CD4-positive, alpha-beta T cell treated with Interleukin-6 for 4 hours (primary cell): ENCODE results near the gene DRD2.
"Not testable (repeated sequence)": the region's sequence is repeated elsewhere in the genome, so short reads cannot be mapped to it uniquely, and the experiment has no call there.

Experiments used
- DNase-seq: peaks from one replicate; pipeline ENCODE4 v3.0.0-alpha.2; 2020; ENCODE audit warnings: mixed read lengths

The DRD2 gene

GRCh38 chr11:113475160-113475761 lies at the start of gene DRD2:
TSS of gene DRD2 (minus strand) at chr11:113475398. CDS start at chr11:113424651, 50,747 bp downstream.
- no peak for DNase-seq

DNA sequence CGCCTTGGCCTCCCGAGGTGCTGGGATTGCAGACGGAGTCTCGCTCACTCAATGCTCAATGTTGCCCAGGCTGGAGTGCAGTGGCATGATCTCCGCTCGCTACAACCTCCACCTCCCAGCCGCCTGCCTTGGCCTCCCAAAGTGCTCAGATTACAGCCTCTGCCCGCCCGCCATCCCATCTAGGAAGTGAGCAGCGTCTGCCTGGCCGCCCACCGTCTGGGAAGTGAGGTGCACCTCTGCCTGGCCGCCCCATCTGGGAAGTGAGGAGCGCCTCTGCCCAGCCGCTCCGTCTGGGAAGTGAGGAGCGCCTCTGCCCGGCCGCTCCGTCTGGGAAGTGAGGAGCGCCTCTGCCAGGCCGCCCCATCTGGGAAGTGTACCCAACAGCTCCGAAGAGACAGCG lies 48.7 kb upstream of the DRD2 start:
- DNase-seq = not testable (repeated sequence)

- DNase-seq = no peak
Measured at GRCh38 chr11:113521737-113522517, 46.7 kb upstream of the DRD2 start.

DNA sequence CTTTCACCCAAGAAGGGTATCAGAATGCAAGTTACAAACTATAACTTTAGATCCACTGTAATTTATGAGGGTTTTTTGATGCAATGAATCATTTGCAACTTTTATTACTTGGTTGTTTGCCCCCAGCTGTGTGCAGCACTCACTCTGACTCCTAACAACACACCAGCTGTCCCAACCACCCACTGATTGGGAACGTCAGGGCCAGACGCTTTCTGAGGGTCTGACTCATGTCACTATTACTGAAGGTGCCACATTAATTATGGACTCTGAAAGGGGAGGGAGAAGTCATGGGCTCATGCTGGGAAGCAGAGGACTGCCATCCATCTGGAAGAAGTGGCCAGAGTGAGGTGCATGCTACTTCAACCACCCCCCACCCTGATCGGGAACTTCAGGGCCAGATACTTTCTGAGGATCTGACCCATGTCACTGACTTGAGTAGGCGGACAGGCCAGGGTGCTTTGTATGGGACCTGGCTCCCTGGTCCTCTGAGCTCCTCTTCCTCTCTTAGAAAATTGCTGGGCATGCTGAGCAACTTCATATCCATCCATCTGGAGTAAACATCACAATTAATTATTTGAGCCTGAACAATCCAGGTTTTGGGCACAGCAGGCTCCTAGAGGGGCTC lies 44.9 kb upstream of the DRD2 start:
- no peak for DNase-seq

DNA sequence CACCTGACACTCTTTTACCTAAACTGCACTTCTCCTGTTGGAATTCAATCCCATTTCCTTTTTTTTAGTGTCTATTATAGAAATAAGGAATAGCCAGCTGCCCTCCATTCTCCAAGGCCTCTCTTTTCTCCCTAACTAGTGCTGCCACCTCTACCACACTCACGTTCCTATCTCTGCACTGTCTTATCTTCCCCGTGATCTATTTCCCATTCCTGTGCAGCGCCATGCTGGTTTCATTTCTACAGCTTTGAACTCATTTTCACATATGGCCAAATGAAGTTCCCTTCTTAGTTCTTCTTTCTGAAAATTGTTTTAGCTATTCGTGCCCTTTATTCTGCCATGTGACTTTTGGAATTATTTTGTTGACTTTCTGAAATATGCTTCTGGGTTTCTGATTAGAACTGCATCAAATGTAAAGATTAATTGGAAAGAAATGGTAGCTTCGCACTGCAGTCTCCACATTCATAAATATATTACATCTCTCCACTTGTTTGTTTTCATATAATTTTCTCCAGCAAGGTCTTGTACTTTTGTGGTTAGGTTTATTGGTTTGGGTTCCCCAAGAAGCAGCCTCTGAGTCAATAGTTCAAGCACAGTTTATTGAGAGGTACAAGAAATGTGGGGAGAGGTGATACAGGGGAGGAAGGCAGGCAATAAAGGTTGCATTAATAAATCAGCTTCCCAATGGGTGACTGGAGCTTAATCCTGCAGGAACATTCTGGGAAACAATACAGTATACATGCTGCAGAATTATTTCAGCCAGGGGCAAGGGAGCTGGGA lies 43.7 kb upstream of the DRD2 start:
- DNase-seq = no peak

DNA sequence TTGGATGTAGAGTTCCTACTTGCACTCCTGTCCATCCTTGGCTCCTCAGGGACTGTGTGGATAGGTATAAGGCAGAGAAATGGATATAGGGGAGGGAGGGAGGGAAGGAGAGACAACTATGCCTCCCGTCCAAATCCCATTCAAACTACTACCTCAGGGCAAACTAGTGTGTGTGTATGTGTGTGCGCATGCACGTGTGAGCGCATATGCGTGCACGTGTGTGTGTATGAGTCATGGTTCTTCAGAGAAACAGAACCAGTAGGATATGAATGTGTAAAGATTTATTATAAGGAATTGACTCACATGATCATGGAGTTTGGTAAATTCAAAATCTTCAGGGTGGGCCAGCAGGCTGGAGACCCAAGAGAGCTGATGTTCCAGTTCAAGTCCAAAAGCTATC lies 42.2 kb upstream of the DRD2 start:
- DNase-seq = no peak

GRCh38 chr11:113514856-113515255 lies 39.7 kb upstream of the DRD2 start:
- no peak for DNase-seq

GRCh38 chr11:113507341-113507740 lies 32.1 kb upstream of the DRD2 start:
- DNase-seq = no peak

DNA sequence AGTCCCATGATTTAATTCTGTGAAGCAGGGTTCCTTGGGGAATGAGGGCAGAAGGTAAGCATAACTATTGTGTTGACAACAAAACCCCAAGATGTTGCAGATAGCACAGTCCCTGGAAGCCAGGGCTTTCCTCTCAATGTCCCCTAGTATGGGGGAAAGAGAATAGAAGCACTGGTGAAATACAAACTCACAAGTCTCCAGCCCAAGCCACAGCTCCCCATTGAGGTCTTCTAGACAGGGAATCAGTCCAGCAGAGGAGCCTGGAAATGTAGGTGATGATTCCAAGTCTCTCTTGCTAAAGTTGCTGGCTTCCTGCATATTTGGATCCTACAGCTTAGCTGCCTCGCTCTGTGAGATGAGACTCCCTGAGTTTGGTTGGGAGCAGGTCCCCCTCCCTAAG lies 31.7 kb upstream of the DRD2 start:
- DNase-seq = no peak

GRCh38 chr11:113506461-113506860 lies 31.3 kb upstream of the DRD2 start:
- no peak for DNase-seq

GRCh38 chr11:113505541-113506375 lies 30.6 kb upstream of the DRD2 start:
- DNase-seq = no peak

DNA sequence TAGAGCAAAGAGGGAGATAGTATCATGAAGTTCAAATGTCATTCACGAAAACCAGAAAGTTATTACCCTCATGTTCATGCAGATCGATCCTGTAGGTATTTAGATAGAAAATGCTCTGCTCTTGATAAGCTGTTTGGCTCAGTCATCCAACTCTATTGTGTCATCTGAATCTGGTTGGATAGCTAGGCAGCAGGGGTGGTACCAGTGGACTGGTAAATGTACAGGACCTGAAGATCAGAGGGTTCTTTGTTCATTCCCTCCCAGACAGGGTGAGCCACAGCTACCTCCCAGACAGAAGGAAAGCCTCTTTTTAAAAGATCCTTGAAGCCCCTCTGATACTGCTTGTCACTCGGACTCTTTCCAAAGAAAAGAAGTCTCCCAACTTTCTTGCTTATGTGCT lies 29.8 kb upstream of the DRD2 start:
- no peak for DNase-seq

DNA sequence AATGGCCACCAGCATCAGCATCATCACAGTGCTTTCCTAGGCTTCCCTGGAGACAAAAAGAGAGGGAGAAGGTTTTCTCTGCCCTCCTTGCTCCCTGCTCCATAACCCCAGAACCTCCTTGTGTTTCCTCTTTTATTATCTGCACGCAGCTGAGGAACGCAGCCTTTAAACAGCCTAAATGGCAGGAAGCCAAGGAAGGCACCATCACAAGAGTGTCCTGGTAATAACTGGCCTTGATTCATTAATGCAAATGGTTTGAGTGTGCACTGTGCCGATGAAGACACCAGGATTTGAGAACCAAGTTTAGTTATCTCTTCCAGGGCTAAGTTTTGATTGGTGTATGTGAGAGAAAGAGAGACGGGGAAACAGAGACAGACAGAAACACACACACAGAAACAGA lies 29.4 kb upstream of the DRD2 start:
- no peak for DNase-seq

GRCh38 chr11:113504071-113504470 lies 28.9 kb upstream of the DRD2 start:
- DNase-seq = no peak

- no peak for DNase-seq
Measured at GRCh38 chr11:113497066-113497910, 22.1 kb upstream of the DRD2 start.

- DNase-seq = no peak
Measured at GRCh38 chr11:113496026-113496651, 20.9 kb upstream of the DRD2 start.

DNA sequence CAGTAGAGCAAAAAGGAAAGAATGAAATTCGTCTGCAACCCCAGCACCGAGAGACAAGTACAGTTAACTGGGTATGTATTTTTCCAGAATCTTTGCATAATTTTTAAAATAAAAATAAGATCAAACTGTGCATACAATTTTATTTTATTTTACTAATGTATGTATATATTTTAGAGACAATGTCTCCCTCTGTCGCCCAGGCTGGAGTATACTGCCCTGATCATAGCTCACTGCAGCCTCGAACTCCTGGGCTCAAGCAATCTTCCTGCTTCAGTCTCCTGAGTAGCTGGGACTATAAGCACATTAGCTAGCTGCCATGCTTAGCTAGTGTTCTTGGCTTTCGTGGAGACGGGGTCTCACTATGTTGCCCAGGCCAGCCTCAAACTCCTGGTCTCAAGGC lies 18.8 kb upstream of the DRD2 start:
- no peak for DNase-seq

GRCh38 chr11:113493206-113493605 lies 18.0 kb upstream of the DRD2 start:
- no peak for DNase-seq

DNA sequence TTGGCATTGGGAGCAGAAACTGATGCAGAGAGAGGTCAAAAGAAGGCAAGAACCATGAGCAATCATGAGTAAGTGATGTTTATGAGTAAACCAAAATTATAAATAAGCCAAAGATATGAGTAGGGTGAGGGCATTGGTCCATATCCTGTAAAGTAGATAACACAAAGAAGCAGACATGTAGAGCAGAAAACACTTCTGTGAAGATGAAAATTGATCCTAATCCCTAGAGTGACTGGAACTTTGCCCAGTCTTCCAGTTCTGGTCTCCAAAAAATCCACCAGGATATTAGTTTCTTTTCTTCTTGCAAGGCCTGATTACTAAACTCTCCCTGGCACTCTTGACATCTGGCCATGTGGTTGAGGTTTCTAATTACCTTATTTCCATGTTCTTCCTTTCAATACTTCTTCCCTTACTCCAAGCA lies 13.7 kb upstream of the DRD2 start:
- no peak for DNase-seq

- DNase-seq = no peak
Measured at GRCh38 chr11:113487622-113488021, 12.4 kb upstream of the DRD2 start.

DNA sequence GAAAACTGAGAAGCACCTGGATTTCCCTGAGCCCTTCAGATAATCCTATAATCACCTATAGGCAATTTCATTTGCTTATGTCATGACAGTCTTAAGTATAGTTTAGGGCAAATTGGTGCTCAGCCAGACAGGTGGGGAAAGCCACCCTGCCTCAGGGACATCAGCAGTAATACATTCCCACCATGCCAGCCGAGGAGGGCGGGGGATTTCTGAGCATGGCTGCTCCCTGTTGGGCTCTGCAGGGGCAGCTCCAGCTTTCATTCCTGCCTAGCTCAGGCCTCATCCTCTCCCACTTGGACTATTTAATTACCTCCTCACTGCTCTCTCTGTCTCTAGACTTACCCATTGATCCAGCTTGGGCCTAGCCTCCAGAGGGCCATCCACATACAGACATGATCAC lies 9.0 kb upstream of the DRD2 start:
- no peak for DNase-seq
